ENCODE measurements around the gene HOXB3.

Gene HOXB3

DNA sequence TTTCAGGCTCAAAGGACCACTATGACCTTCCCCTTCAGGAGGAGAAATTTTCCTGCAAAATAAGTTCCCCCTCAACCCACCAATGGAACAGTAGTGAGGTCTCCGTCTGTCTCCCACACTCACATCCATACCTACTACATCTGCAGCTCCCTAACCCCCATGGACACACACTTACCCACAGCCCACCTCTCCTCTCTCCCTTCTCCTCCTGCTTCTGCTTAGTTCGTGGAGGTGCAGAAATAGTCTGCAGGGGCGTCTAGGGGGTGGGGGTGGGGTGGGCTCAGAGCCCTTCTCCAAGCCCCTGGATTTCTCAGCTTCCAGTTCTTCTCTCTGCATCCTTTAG is 20.8 kb downstream of the HOXB3 start:
- no peak overlapping the region for H3K4me3 ChIP-seq (ENCODE audit: low read length)
- TF ChIP-seq, protein P1, sequence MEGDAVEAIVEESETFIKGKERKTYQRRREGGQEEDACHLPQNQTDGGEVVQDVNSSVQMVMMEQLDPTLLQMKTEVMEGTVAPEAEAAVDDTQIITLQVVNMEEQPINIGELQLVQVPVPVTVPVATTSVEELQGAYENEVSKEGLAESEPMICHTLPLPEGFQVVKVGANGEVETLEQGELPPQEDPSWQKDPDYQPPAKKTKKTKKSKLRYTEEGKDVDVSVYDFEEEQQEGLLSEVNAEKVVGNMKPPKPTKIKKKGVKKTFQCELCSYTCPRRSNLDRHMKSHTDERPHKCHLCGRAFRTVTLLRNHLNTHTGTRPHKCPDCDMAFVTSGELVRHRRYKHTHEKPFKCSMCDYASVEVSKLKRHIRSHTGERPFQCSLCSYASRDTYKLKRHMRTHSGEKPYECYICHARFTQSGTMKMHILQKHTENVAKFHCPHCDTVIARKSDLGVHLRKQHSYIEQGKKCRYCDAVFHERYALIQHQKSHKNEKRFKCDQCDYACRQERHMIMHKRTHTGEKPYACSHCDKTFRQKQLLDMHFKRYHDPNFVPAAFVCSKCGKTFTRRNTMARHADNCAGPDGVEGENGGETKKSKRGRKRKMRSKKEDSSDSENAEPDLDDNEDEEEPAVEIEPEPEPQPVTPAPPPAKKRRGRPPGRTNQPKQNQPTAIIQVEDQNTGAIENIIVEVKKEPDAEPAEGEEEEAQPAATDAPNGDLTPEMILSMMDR (IDR thresholded peaks at IDR 0.05; ENCODE audit: insufficient read depth, low read depth, low read length, missing control alignments), result no peak
- no peak for DNase-seq (ENCODE audit: low read depth)

DNA sequence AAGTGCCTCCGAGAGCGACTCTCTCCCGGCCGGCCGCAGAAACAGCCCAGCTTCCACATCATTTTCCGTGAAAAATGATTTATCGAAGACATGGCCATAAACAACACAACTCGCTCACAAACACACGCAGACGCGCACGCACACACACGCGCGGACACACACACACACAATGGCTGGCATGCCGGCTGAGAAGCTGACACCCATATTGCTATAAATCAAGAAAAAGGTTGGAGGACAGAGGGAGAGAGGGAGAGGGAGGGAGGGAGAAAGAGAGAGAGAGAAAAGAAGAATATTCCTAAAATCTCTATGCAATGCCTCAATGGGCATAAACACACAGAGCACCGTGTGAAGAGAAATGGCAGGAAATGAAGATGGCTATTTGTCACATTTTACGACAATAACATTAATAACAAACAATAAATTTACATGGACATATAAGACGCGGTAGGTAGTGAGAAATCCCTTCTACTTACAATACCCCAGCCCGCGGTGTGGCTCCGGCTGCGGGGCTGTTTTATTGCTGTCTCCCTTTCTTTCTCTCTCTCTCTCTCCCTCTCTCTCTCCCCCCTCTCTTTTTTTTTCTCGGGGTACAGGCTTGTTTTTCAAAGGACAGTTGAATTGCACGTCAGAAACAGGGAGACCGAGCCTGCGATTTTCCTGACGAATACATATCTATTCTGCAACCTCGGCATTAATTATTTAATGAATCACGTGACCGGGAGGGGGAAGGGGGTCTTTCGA is 21.4 kb downstream of the HOXB3 start:
- no peak overlapping the region for H3K4me3 ChIP-seq (ENCODE audit: low read length)
- DNase-seq (ENCODE audit: low read depth), result no peak
- TF ChIP-seq, protein P1 (IDR thresholded peaks at IDR 0.05; ENCODE audit: insufficient read depth, low read depth, low read length, missing control alignments), result no peak

GRCh38 chr17:48567646-48568354 is 22.2 kb downstream of the HOXB3 start:
- no peak for DNase-seq (ENCODE audit: low read depth)
- TF ChIP-seq, protein P1 (IDR thresholded peaks at IDR 0.05; ENCODE audit: insufficient read depth, low read depth, low read length, missing control alignments), result no peak
- no peak overlapping the region for H3K4me3 ChIP-seq (ENCODE audit: low read length)

GRCh38 chr17:48567209-48567608 is 22.8 kb downstream of the HOXB3 start:
- H3K4me3 ChIP-seq (ENCODE audit: low read length), result no peak overlapping the region
- no peak for DNase-seq (ENCODE audit: low read depth)
- TF ChIP-seq, protein P1 (IDR thresholded peaks at IDR 0.05; ENCODE audit: insufficient read depth, low read depth, low read length, missing control alignments), result no peak

GRCh38 chr17:48566717-48567116 is 23.3 kb downstream of the HOXB3 start:
- no peak overlapping the region for H3K4me3 ChIP-seq (ENCODE audit: low read length)
- TF ChIP-seq, protein P1 (IDR thresholded peaks at IDR 0.05; ENCODE audit: insufficient read depth, low read depth, low read length, missing control alignments), result no peak
- no peak for DNase-seq (ENCODE audit: low read depth)

- no peak overlapping the region for H3K4me3 ChIP-seq (ENCODE audit: low read length)
- DNase-seq (ENCODE audit: low read depth), result no peak
- TF ChIP-seq, protein P1 (IDR thresholded peaks at IDR 0.05; ENCODE audit: insufficient read depth, low read depth, low read length, missing control alignments), result no peak
Measured at GRCh38 chr17:48565925-48566710, 23.9 kb downstream of the HOXB3 start.

All from epithelial cell of esophagus (primary cell).